Measurements from ENCODE around the gene SH3GL2.

The SH3GL2 gene

GRCh38 chr9:17623965-17624364, 45.1 kb downstream of the SH3GL2 start:
- Mint-ChIP-seq H3K27me3 (no peaks in the 10 kb centered on the region), H3K4me3 (no peak overlapping the region), H3K9me3 (peaks cover 5% of the 10 kb centered on the region), H3K4me1 (no peaks in the 10 kb centered on the region), H3K36me3 (no peaks in the 10 kb centered on the region), H3K27ac (no peak overlapping the region)
- DNase-seq (ENCODE audit: low spot score in 2 of 2) = no peak
- ATAC-seq (ENCODE audit: low read depth) = no peak

- Mint-ChIP-seq H3K36me3 (no peaks in the 10 kb centered on the region), H3K9me3 (peaks cover 5% of the 10 kb centered on the region)
Measured at GRCh38 chr9:17624571-17624970, 45.7 kb downstream of the SH3GL2 start.

GRCh38 chr9:17625644-17626388, 47.0 kb downstream of the SH3GL2 start:
- H3K36me3 Mint-ChIP-seq = no peaks in the 10 kb centered on the region
- ATAC-seq (ENCODE audit: low read depth) (no peak), DNase-seq (ENCODE audit: low spot score in 2 of 2) (no peak)
- peaks cover 2% of the 10 kb centered on the region for H3K9me3 Mint-ChIP-seq
- H3K27ac Mint-ChIP-seq = no peak overlapping the region
- H3K4me3 Mint-ChIP-seq = no peak overlapping the region
- H3K27me3 Mint-ChIP-seq = no peaks in the 10 kb centered on the region
- H3K4me1 Mint-ChIP-seq = no peaks in the 10 kb centered on the region

More at GRCh38 chr9:17624571-17624970, 45.7 kb downstream of the SH3GL2 start:
- DNase-seq (ENCODE audit: low spot score in 2 of 2) (no peak), ATAC-seq (ENCODE audit: low read depth) (no peak)
- no peaks in the 10 kb centered on the region for H3K27me3 Mint-ChIP-seq
- H3K4me3 Mint-ChIP-seq = no peak overlapping the region
- H3K27ac Mint-ChIP-seq = no peak overlapping the region
- no peaks in the 10 kb centered on the region for H3K4me1 Mint-ChIP-seq

DNA sequence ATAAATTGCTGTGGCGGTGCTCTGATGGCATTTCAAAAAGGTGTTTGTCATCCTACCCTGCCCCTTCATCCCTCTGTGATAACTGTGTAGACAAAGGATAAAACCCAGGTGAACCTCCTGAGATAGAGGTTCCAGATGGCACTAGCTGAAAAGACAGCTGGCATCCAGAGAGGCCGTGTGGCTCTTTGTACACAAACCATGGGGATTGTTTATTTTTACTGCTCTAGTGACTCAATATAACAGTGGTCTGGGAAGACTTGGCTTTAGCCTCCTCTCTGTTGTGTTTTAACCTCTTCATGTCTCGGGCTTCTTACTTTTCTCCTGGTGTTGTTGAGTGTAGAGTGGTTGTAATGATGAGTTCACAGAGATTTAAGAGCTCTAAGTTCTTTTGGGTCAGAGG, 48.8 kb downstream of the SH3GL2 start:
- Mint-ChIP-seq H3K4me3 (no peak overlapping the region), H3K36me3 (no peaks in the 10 kb centered on the region), H3K27ac (no peak overlapping the region), H3K9me3 (peaks cover 2% of the 10 kb centered on the region), H3K27me3 (no peaks in the 10 kb centered on the region), H3K4me1 (no peaks in the 10 kb centered on the region)
- ATAC-seq (ENCODE audit: low read depth) (no peak), DNase-seq (ENCODE audit: low spot score in 2 of 2) (no peak)

DNA sequence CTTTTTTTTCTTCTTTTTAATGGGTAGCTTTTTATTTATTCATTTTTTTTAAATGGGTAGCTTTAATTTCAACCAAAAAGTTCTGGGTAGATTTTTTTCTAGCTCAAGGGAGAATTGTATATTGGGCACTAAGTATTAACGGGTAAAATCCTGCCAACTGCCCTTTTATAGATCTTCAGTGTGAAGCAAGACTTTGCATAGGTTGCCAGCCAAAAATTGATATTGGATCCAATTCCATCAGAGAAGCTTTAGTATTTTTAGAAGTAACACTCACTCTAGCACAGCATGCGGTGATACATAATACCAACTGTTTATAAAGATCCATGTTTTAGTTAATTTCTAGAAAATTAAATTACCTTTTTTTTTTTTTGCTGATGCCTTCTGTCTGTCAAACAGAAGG, 49.8 kb downstream of the SH3GL2 start:
- DNase-seq (ENCODE audit: low spot score in 2 of 2) = no peak
- Mint-ChIP-seq H3K27me3 (no peaks in the 10 kb centered on the region), H3K27ac (no peak overlapping the region), H3K4me1 (no peaks in the 10 kb centered on the region), H3K36me3 (no peaks in the 10 kb centered on the region), H3K9me3 (no peaks in the 10 kb centered on the region), H3K4me3 (no peak overlapping the region)
- no peak for ATAC-seq (ENCODE audit: low read depth)

DNA sequence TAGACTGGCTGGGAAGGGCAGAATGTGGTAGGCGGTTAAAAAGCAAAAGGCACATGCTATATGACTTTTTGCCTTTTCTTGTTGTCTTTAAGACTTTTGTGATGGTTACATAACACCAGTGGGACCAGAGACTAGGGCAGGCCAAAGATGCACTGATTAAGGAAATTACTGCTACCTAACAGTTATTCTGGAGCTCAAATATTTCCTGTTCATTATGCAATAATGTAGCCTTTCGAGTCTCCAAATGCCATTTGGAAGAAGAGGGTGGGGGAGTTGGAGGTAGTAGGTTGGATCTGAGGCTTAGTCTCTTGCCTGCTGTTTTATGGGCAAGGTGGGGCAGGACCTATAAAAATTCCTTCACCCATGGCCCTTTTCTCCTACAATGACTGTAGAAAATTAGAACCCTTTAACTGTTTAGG, 51.7 kb downstream of the SH3GL2 start:
- DNase-seq (ENCODE audit: low spot score in 2 of 2) (no peak), ATAC-seq (ENCODE audit: low read depth) (no peak)
- H3K27me3 Mint-ChIP-seq = no peaks in the 10 kb centered on the region
- H3K9me3 Mint-ChIP-seq = peaks cover 3% of the 10 kb centered on the region
- H3K36me3 Mint-ChIP-seq = no peaks in the 10 kb centered on the region
- no peak overlapping the region for H3K27ac Mint-ChIP-seq
- no peak overlapping the region for H3K4me3 Mint-ChIP-seq
- no peaks in the 10 kb centered on the region for H3K4me1 Mint-ChIP-seq

GRCh38 chr9:17631396-17631795, 52.5 kb downstream of the SH3GL2 start:
- Mint-ChIP-seq H3K27me3 (no peaks in the 10 kb centered on the region), H3K9me3 (peaks cover 3% of the 10 kb centered on the region), H3K27ac (no peak overlapping the region), H3K4me3 (no peak overlapping the region), H3K36me3 (no peaks in the 10 kb centered on the region), H3K4me1 (no peaks in the 10 kb centered on the region)
- ATAC-seq (ENCODE audit: low read depth) (no peak), DNase-seq (ENCODE audit: low spot score in 2 of 2) (no peak)

- no peak overlapping the region for H3K27ac Mint-ChIP-seq
- H3K4me1 Mint-ChIP-seq = no peaks in the 10 kb centered on the region
- H3K9me3 Mint-ChIP-seq = peaks cover 3% of the 10 kb centered on the region
- no peaks in the 10 kb centered on the region for H3K27me3 Mint-ChIP-seq
- no peak for ATAC-seq (ENCODE audit: low read depth)
- H3K36me3 Mint-ChIP-seq = no peaks in the 10 kb centered on the region
- DNase-seq (ENCODE audit: low spot score in 2 of 2) = no peak
- no peak overlapping the region for H3K4me3 Mint-ChIP-seq
Measured at GRCh38 chr9:17632994-17633393, 54.1 kb downstream of the SH3GL2 start.

GRCh38 chr9:17635115-17635890, 56.4 kb downstream of the SH3GL2 start:
- Mint-ChIP-seq H3K27me3 (no peaks in the 10 kb centered on the region), H3K27ac (no peak overlapping the region), H3K36me3 (no peaks in the 10 kb centered on the region), H3K4me3 (no peak overlapping the region), H3K9me3 (peaks cover 3% of the 10 kb centered on the region), H3K4me1 (no peaks in the 10 kb centered on the region)
- no peak for ATAC-seq (ENCODE audit: low read depth)
- no peak for DNase-seq (ENCODE audit: low spot score in 2 of 2)

- Mint-ChIP-seq H3K4me1 (no peaks in the 10 kb centered on the region), H3K27ac (no peak overlapping the region), H3K4me3 (no peak overlapping the region), H3K27me3 (no peaks in the 10 kb centered on the region), H3K36me3 (no peaks in the 10 kb centered on the region), H3K9me3 (peaks cover 3% of the 10 kb centered on the region)
- DNase-seq (ENCODE audit: low spot score in 2 of 2) (no peak), ATAC-seq (ENCODE audit: low read depth) (no peak)
Measured at GRCh38 chr9:17636349-17636748, 57.5 kb downstream of the SH3GL2 start.

GRCh38 chr9:17636821-17637220, 58.0 kb downstream of the SH3GL2 start:
- Mint-ChIP-seq H3K27ac (no peak overlapping the region), H3K9me3 (peaks cover 3% of the 10 kb centered on the region), H3K4me3 (no peak overlapping the region), H3K4me1 (no peaks in the 10 kb centered on the region), H3K27me3 (no peaks in the 10 kb centered on the region), H3K36me3 (no peaks in the 10 kb centered on the region)
- DNase-seq (ENCODE audit: low spot score in 2 of 2) (no peak), ATAC-seq (ENCODE audit: low read depth) (no peak)

DNA sequence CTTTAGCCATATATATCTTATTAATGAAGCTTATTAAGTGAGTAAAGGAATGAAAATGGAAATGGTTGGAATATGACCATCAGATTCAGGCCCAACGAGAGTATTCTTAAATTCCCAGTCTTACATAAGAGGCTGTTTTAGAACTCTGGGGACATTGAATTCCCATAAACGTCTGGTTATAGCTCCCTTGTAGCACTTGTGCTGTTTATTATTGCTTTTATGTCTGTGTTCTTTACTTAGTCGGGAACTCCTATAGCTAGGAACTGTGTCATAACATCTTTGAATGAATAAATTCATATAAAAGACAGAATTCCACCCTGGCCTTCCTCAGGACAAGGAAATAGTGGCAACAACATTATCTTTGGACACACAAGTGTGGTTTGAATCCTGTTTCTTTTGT, 58.4 kb downstream of the SH3GL2 start:
- H3K4me3 Mint-ChIP-seq = no peak overlapping the region
- H3K27me3 Mint-ChIP-seq = no peaks in the 10 kb centered on the region
- H3K27ac Mint-ChIP-seq = no peak overlapping the region

GRCh38 chr9:17648516-17648915, 69.7 kb downstream of the SH3GL2 start:
- DNase-seq (ENCODE audit: low spot score in 2 of 2) = no peak
- no peaks in the 10 kb centered on the region for H3K4me1 Mint-ChIP-seq
- no peak for ATAC-seq (ENCODE audit: low read depth)
- H3K27ac Mint-ChIP-seq = no peak overlapping the region
- no peaks in the 10 kb centered on the region for H3K36me3 Mint-ChIP-seq
- no peaks in the 10 kb centered on the region for H3K27me3 Mint-ChIP-seq
- H3K4me3 Mint-ChIP-seq = no peak overlapping the region
- H3K9me3 Mint-ChIP-seq = peaks cover 8% of the 10 kb centered on the region

More for the DNA sequence above, 58.4 kb downstream of the SH3GL2 start:
- ATAC-seq (ENCODE audit: low read depth) (no peak), DNase-seq (ENCODE audit: low spot score in 2 of 2) (no peak)
- Mint-ChIP-seq H3K36me3 (no peaks in the 10 kb centered on the region), H3K9me3 (peaks cover 3% of the 10 kb centered on the region), H3K4me1 (no peaks in the 10 kb centered on the region)

GRCh38 chr9:17651725-17652124, 72.9 kb downstream of the SH3GL2 start:
- no peak for DNase-seq (ENCODE audit: low spot score in 2 of 2)
- ATAC-seq (ENCODE audit: low read depth) = no peak
- Mint-ChIP-seq H3K9me3 (no peaks in the 10 kb centered on the region), H3K36me3 (no peaks in the 10 kb centered on the region), H3K4me3 (no peak overlapping the region), H3K4me1 (no peaks in the 10 kb centered on the region), H3K27me3 (no peaks in the 10 kb centered on the region), H3K27ac (no peak overlapping the region)

Measured in memory B cell (primary cell).